GDM1 (cell line): Measurements from ENCODE around the gene HDAC4.

Experiments
- DNase-seq: peaks from one replicate; lab custom pipeline; 2025; lab: John Stamatoyannopoulos, UW

HDAC4 gene

GRCh38 chr2:239327536-239328350 lies 73.1 kb downstream of the HDAC4 start:
- DNase-seq = no peak

GRCh38 chr2:239326831-239327535 lies 73.8 kb downstream of the HDAC4 start:
- no peak for DNase-seq

GRCh38 chr2:239324456-239324855 lies 76.4 kb downstream of the HDAC4 start:
- DNase-seq = no peak

- DNase-seq = no peak
Measured at GRCh38 chr2:239323447-239323846, 77.4 kb downstream of the HDAC4 start.

- DNase-seq = no peak
Measured at GRCh38 chr2:239322416-239323086, 78.3 kb downstream of the HDAC4 start.

- no peak for DNase-seq
Measured at GRCh38 chr2:239321596-239322415, 79.0 kb downstream of the HDAC4 start.

- DNase-seq = no peak
Measured at GRCh38 chr2:239318790-239319661, 81.8 kb downstream of the HDAC4 start.

- DNase-seq = no peak
Measured at GRCh38 chr2:239318151-239318611, 82.6 kb downstream of the HDAC4 start.

- no peak for DNase-seq
Measured at GRCh38 chr2:239316562-239317465, 84.0 kb downstream of the HDAC4 start.

GRCh38 chr2:239315308-239315707 lies 85.5 kb downstream of the HDAC4 start:
- DNase-seq = no peak

- DNase-seq = no peak
Measured at GRCh38 chr2:239313776-239314175, 87.0 kb downstream of the HDAC4 start.

GRCh38 chr2:239312741-239313667 lies 87.8 kb downstream of the HDAC4 start:
- no peak for DNase-seq

GRCh38 chr2:239312081-239312511 lies 88.7 kb downstream of the HDAC4 start:
- no peak for DNase-seq

GRCh38 chr2:239311132-239312040 lies 89.4 kb downstream of the HDAC4 start:
- DNase-seq = no peak

GRCh38 chr2:239310401-239311061 lies 90.3 kb downstream of the HDAC4 start:
- no peak for DNase-seq

- DNase-seq = no peak
Measured at GRCh38 chr2:239309398-239310245, 91.2 kb downstream of the HDAC4 start.
